ENCODE measurements around the gene CELF2.

CELF2 gene

GRCh38 chr10:11367505-11367904 is 349.8 kb downstream of the CELF2 start:
- no peak for DNase-seq

DNA sequence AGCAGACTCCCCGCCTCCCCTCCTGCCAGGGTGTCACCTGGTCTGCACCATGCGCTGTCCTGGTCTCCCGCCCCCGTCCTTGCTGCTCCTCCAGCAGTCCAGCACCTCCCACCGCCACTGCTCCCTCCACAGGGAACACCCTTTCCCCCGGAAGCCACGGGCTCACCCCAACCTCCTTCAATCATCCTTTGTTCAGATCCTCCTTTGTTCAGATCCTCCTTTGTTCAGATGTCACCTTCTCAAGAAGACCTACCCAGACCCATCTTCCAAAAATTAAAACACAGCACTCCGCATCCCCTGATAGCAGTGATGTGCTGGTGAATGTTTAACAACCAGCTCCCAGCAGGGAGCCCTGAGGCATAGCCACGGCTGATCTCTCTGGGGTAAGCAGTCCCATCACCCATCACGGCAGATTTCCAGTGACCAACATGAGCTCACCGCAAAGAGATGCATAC is 356.1 kb downstream of the CELF2 start:
- DNase-seq: no peak

DNA sequence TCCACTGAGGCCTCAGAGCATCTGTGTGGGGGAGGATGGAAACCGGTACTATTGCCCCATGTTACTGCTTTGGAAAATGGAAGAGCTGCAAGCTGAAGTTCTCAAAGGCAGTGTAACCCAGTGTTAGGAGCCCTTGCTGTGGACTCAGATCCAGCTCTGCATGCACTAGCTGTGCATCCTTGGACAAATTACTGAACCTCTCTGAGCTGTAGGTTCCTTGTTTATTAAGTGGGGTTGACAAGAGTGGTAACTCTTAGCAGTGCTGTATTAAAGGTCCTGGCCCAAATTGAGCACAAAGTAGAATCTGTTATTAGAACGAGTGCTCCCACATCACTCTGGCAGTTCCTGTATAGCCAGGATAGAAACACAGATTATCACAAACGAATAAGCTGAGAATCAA is 359.6 kb downstream of the CELF2 start:
- no peak for DNase-seq

DNA sequence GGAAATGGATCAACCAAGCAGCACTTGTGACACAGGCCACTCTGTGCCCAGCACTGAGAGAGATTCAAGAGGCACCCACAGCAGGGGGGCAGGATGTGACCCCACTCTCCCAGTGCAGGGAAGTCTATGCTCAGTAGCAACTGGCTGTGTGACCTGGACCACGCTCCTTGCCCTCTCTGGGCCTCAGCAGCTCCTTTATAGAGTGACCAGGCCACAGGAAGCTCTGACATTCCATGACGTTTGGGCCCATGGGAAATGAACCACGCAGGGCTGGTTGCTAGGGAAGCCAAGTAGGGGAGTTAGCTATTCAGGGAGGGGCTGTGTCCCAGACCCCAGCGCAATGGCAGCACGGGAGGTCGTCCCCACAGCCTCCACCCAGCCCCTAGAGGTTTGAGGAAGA is 361.2 kb downstream of the CELF2 start:
- DNase-seq: no peak

DNA sequence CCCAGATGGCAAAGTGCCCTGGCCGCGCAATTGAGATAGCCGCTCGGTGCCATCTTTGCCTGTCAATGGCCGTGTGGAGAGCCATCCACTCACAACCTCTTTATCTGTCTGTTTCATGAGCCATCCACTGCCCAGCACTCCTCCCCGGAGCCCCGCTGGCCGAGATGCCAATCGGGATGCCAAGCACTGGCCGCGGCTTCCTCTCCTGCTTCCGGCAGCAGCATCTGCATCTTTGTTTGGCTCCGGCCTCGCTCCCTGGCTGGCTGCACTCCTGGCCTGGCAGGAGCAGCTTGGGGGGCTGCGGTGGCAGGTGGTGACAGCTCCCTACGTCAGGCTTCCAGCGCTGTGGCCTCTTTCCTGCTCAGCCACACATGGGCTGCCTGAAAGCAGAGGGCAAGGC is 362.1 kb downstream of the CELF2 start:
- DNase-seq: no peak

- no peak for DNase-seq
These were observed 363.4 kb downstream of the CELF2 start for GRCh38 chr10:11381023-11381422.

DNA sequence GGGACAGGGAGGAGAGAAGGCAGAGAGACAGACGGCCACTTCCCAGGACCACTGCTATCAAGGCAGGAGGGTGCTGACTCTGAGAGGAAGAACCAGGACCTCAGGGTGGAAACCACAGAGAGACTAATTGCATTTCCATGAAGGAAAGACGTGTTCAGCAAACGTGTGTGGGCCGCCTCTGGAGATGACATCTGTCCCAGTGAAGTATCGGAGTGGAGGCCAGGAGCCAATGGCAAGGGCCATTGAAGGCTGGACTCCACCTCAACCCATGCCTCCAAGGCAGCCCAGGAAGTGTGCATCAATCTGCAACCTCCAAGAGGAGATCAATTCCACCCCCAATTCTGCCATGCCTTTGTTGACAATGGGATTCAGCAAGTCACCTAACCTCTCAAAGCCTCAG is 363.8 kb downstream of the CELF2 start:
- no peak for DNase-seq

DNA sequence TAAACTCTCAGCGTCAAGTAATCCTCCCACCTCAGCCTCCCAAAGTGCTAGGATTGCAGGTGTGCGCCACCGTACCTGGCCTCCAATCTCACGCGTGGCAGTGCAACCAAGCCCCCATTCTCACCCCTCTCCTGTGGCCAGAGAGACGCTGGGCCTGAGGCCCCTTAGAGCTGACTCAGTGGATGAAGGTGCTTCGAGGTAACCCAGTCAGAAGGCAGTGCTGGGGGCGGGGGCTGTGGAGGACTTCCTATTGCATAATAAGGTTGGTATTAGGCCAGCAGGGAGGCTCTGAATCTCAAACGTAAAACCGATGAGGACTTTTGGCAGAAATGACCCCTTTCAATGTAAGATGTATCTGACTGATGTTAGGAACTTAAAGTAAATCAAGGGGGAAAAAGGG is 364.5 kb downstream of the CELF2 start:
- no peak for DNase-seq

GRCh38 chr10:11386044-11386443 is 368.4 kb downstream of the CELF2 start:
- DNase-seq: no peak
